HG02678 (cell line): ENCODE measurements around the gene STAT5A.

Source experiments
- ATAC-seq: cut with Tn5 transposase; IDR thresholded peaks from one replicate; pipeline ENCODE4 v1.9.1; 2021; ENCODE audit warnings: mild to moderate bottlenecking, moderate library complexity; ENCODE audit not compliant: unreplicated experiment

STAT5A gene

DNA sequence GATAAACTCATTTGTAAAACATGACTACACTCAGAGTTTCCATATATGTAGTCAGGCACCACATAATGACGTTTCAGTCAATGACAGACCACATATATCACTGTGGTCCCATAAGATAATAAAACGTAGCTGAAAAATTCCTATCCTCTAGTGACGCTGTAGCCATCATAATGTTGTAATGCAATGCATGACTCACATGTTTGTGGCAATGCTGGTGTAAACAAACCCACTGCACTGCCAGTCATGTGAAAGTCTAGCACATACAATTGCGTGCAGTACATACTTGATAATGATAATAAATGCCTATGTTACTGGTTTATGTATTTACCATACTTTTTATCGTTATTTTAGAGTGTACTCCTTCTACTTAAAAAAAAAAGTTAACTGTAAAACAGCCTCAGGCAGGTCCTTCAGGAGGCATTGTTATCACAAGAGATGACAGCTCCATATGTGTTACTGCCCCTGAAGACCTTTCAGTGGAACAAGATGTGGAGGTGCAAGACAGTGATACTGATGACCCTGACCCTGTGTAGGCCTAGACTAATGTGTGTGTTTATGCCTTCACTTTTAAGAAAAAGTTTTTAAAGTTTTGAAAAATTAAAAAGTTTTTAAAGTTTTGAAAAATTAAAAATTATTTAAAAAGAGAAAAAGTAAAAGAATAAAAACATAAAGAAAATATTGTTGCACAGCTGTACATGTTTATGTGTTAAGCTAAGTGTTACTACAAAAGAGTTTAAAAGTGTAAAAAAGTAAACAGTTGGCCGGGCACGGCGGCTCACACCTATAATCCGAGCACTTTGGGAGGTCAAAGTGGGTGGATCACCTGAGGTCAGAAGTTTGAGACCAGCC, 21.2 kb upstream of the STAT5A start:
- ATAC-seq: no peak

DNA sequence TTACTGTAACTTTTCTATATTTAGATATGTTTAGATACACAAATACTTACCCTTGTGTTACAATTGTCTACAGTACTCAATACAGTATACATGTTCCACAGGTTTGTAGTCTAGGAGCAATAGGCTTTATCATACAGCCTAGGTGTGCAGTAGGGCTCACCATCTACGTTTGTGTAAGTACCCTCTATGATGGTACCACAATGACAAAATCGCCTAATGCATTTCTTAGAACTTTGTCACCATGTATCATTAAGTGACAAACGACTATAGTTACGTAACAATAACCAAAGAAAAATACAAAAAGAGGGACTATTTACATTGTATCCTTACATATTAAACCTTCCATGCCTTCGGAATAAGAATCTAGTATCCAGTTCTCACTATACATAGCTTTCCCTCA, 20.1 kb upstream of the STAT5A start:
- no peak for ATAC-seq

DNA sequence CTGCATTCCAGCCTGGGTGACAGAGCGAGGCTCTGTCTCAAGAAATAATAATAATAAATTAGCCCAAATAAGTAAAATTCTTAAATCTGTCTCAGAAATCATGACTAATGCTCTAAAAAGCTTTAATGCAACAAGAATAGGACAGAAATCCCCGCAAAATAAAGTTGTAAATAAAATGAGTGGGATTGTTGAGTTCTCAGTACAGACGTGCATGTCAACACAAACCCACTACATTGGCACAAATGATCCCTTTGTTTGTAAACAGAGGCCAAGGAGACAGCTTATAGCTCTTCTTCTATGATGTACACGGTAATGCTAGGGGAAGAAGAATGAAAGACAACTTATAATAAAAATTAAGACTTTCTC, 18.1 kb upstream of the STAT5A start:
- no peak for ATAC-seq

GRCh38 chr17:42270596-42270995, 17.7 kb upstream of the STAT5A start:
- ATAC-seq: no peak

DNA sequence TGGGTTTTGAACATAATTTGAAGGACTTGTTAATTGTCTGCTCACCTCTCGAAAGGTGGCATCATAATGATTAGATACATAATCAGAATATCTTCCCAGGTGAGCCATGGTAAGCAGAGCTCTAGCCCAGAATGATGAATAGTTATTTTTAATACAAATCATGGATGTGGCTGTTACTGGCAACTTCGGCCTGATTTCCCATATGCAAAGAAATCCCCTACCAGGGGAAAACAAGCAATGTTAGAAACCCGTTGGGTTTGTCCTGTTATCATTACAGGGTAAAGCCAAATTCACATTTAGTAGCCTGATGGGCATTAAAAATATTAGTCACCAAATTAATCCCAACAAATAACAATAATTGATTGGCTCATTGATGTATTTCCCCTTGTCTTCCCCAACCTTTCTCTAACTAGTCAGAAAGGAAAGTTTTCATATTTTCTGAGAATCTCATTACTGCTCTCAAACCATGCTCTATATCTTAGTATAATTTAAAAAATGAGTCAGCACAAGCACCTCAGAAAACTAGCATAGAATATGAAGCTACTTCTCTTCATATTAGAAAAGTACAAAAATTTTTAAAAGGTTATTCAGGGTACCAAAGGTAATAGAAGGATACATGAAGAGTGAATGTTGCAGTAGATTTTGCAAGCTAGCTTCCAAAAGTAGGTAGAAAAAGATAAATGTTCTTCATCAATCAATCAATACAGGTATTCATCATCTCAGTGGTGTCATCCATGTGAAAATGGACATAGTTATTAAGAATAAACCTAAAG, 17.1 kb upstream of the STAT5A start:
- no peak for ATAC-seq

DNA sequence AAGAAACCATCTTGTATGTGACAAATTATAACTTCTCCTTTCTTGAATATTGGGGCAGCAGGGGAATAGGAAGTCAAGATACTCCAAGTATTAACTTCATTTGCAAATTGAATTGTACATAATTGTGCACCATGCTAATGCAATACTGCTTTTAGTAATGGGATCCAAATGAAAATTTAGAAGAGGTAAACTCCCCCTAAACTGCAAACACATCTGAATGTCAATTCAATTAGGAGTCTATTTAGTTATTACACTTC, 16.6 kb upstream of the STAT5A start:
- ATAC-seq: no peak

DNA sequence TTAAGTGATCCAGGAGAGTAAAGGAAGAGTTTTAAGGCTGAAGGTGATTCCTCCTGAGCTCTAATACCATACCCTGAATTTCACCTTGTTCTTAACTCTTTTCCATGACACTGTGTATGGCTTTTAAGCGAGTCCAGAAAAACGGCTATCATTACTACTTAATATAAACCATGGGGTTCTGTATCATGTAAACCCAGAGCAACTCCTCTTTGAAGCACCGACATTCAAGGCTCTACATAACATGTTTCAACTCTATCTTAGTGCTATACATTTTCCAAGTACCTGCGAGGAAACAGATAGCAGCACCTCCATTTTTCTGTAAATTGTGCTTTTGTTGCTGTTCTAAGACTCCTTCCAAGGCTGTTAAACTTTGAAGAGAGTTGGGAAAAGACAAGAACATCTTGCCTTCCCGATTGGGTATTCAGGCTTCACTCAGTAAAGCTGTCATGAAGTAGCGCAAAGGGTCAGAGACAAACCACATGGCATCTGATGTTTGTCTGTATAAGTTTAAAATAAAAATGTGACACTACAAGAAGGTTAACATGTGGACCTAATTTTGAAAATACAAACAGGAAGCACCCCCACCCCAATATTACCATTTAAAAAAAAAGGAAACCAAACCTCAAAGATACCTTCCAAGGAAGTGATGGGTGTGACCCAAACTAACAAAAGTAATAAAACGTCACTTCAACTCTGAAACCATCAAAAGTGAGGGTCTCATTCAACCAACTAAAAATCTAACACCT, 16.0 kb upstream of the STAT5A start:
- ATAC-seq: no peak

GRCh38 chr17:42273474-42274252, 14.6 kb upstream of the STAT5A start:
- no peak for ATAC-seq

- ATAC-seq: no peak
Observed at GRCh38 chr17:42274253-42274542, 14.1 kb upstream of the STAT5A start.

DNA sequence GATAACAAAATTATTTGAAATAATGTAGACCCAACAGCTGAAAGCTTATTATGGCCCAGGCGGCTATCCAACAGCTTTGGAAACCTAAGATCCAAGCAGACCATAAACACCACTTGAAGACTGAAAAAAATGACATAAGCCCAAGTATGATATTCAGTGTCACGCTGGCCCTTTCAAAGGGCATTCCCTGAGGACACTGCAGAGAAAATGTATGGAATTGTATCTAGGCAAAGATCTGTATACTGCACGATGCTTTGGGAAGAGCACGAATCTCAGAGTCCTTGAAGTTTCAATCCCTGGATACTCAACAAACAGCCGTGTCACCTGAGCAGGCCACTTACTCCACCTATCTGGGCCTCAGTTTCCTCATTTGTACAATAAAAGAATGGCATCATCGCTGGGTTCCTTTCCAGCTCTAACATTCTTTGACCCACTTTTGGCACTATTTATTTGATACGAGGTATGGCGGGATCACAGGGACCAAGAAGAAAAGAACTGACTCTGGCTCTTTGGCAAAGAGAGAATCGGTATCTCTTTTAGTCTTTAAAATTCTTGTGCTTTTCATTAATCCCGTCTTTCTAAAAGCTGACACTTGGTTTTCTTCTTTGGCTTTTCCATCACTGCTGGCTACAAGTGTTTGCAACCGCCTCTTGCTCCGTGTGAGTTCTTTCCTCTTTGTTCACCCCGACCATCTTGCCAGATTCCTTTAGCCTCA, 13.3 kb upstream of the STAT5A start:
- no peak for ATAC-seq

DNA sequence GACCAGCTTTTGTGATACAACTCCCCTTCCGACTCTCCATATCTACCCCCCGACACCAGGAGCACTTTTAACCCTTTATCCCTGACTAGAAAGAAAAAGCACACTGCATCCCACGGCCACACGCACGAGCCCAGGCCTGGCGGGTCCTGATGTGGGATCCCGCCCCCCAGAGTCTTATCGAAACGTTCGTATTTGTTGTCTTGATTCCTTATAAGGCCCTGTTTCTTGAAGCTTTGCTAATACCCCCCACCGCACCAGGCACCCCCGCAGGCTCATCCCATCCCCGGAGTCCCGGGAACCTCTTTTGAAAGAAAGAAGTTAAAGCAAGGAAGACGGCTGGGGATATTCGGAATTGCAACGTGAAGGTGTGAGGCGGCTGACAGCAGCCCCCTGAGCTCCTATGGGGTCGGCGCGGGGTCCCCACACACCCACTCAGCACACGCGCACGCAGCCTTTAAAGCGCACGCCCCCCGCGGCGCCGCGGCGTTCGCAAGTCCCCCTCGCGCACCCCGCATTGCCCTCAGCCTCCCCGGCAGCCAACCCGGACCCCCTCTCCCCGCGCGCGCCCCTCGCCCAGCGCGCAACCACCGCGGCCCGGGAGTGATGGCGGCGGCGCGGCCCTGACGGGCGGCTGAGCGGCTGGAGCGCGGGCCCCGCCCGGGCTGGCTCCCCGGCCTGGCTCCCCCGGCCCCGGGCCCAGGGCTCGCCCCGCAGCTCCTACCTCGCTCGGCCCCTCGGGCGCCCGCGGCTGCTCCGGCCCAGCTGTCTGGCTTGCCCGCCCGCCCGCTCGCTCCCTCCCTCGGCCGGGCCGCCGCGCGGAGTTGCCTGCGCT, 12.6 kb upstream of the STAT5A start:
- ATAC-seq: peak; percentile 53

GRCh38 chr17:42276359-42276608, 12.0 kb upstream of the STAT5A start, which contains the start of gene STAT5B:
Gene STAT5B, minus strand, starts transcription at chr17:42276391. Its CDS starts 44,264 bp downstream, at chr17:42232127.
- ATAC-seq: peak; percentile 69

DNA sequence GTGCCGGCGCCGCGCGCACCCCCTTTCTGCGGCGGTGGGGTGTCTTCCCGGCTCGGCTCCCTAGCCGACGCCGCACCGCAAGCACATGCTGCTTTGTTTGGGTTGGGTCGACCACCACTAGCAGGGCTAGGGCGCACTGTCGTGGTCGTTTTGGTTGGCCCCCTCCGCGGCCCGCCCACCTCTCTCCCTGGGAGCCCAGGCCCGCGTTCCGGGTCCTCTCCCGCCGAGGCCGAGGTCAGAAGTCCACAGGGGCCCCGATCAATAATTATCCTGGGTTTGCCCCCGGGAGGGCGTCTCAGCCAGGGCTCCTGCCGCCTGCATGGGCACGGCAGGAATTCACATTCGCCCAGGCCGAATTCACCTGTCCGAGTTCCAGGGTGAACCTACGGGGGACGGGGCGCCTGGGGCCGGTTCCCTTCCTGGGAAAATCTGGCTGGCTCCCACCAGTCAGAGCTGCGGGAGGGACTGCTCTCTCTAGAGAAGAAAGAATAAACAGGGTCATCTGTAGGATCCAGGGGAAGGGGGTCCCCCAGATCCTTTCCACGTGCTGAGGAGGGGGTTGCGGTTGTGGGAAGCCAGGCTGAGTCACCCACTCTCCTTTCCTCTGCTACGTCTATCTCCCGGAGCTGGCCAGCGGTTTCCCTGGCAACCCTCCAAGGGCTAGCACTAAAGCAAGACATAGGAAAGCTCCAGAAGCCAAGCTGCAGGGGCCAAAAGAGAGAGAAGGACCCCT, 11.5 kb upstream of the STAT5A start:
- ATAC-seq: no peak

DNA sequence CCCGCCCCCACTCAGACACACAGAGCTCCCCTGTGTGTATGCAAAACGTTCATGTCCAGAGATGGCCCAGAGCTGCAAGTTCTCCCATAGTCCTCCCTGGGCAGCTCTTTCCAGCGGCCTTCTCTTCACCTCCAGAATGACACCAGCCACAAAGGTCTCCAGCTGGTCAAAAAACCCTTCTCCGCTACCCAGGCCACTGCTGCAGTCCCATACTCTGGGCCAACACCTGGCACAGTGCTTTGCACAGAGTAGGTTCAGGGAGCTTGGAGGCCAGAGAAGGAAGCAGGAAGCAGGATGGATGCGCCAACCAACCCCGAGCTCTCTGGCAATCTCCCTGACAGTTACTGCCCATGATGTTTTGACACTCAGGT, 11.0 kb upstream of the STAT5A start:
- ATAC-seq: no peak

- no peak for ATAC-seq
Observed at GRCh38 chr17:42279776-42280630, 8.3 kb upstream of the STAT5A start.

DNA sequence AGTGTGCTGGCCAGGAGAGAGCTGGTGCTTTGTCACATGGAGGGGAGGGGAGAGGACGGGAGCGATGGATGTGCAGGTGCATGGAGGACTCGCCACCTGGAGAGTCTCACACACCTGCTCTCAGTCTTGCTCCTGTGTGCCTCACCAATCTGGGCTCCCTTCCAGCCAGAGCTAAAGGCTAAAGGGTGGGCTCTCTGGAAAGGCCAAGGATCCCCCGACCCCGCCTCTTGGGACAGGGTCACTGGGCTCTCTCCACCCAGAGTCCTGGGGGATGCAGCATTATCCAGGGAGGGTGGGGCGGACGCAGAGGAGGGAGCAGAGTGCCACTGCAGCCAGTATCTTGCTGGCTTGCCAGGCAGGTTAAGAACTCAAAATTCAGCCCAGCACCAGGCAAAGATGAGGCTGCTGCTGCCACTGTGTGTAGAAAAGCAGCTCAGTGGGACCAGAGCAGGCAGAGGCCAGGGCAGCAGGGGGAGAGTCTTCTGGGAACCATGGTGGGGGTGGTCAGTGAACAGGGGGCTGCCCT, 6.7 kb upstream of the STAT5A start:
- ATAC-seq: no peak

DNA sequence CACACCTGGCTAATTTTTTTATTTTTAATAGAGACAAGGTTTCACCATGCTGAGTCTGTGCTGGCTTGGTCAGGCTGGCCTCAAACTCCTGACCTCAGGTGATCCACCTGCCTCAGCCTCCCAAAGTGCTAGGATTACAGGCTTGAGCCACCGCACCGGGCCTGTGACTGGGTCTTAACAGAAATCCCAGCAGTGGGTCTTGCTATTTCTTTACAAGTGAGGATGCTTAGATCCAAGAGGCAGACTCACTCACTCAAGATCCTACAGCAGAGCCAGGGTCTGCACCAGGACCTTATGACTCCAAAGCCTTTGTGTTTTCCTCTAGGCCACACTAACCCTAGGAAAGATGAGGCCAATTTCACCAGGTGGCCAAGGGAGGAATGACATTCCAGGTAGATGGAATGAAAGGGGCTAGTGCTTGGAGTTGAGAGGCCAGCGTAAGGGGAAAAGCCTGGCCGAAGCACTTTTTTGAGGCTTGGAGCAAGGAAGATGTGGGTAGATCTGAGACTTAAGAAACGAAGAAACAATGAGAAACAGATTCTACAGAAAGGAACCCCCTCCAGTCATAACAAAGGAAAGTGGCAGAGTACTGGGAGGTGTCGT, 5.7 kb upstream of the STAT5A start:
- ATAC-seq: no peak
